Embryonic facial prominence (tissue), 1 donor: ENCODE data around the gene PHLPP1.

ENCODE experiments used
- DNase-seq: peaks from one replicate; pipeline ENCODE4 v3.0.0-alpha.2; 2016; ENCODE audit errors: extremely low spot score

The PHLPP1 gene

GRCh38 chr18:62772860-62773584 is 57.7 kb downstream of the PHLPP1 start:
- no peak for DNase-seq

DNA sequence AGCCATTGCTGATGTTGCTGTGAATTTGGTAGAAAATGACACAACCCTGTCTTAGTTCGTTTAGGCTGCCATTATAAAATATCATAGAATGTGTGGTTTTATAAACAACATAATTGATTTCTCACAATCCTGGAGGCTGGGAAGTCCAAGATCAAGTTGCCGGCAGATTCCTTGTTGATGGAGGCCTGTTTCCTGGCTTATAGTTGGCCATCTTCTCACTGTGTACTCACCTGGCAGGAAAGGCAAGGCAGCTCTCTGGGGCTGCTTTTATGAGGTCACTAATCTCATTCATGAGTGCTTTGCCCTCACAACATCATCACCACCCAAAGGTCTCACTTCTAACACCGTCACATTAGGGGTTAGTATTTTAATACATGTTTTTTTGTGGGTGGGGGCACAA is 58.4 kb downstream of the PHLPP1 start:
- no peak for DNase-seq

- DNase-seq = no peak
These were observed 60.8 kb downstream of the PHLPP1 start for GRCh38 chr18:62776024-62776570.

DNA sequence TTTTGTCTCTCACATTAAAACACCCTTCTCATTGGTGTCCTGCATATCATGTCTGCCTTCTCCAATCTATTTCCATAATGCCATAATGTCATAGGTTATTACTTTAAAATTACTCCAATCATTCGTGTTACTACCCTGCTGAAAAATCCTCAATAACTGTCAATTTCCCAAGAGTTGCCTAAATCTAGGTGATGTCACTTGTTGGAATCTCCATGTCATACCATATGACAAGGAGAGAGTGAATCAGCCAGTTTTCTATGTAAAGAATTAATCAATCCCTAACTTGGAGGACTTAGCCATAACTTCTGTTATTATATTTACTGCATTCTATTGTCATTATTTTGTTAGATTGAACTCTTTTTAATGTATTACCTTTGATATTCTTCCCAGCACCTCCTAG is 62.5 kb downstream of the PHLPP1 start:
- no peak for DNase-seq

DNA sequence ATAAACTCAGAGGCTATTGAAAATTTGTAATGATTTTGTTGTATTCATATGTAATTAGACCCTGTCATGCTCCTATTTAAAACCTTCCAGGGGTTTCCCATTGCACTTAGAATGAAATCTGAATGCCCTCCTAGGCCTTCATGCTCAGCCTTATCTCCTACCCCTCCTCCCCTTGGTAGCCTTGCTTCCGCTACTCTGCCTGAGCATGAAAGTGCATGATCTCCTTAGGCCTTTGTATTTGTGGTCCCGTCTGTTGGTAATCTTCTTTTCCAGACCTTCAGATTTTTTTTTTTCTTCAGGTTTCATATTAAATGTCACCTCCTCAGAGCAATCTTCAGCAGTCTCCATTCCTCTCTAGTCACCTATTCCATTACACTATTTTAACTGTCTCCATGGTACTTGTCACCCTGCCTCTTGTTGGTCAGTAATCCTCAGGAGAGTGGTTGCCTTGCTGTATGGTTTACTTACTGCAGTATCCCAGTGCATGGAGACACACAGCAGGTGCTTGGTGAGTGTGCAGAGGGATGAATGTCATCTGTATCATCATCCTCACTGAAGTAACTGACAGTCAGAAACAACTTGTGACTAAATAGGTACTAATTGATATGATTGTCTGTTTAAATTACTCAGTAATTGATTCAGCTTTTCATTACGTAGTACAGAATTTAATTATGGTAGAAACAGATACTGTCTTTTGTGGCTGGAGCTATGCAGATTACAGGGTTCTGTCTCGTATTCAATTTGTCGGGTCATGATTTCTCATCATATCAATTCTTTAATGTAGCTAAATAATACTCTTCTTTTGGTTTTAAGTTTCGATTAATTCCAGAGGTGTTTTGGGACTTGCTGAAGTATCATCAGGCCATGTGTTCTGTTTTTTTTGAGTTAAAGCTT is 63.9 kb downstream of the PHLPP1 start:
- no peak for DNase-seq

- no peak for DNase-seq
These were observed 65.9 kb downstream of the PHLPP1 start for GRCh38 chr18:62781262-62781661.

DNA sequence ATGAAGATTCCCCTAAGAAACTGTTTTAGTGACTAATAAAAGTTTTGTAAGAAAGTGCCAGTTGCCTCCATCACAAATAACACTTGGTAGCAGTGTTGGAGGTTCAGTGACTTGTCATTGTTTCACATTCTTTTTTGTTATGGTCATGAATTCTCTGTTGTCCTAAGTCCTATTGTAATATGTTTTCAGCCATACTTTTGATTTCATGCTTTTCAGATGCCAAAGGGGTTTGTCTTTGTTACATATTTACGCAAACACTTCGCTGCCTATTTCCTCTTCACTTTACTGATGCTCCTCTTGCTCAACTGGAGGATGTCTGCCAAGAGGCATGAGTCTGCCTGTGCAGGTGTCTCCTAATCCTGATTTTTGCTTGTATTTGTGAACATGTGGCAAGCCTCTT is 66.6 kb downstream of the PHLPP1 start:
- DNase-seq = no peak

DNA sequence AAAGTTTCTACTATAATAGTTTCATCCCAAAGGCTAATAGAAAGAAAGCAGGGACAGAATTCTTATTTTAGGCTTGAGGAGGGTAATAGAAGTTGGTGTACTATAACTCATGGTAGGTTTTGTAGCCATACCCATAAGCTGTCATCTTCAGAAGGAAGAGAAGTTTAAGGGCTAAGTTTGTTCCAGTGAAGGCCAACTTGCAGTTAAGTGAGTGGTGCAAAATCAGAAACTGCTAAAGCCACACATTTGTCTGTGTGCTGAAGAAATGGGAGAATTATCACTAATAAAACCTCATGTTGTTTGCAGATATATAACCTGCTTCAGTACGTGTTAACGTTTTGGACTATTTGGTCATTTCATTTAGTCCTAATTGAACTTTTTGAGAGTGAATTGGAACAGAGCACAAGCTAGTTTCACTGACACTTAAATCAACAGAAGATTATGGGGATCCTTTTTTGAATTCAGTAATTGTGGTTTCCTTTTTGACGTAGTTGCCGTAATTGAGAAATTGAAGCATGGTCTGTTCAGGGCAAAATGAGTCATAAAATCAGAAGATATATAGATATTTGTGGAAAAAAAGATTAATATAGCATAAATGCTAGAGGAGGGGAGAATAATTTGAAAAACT is 69.1 kb downstream of the PHLPP1 start:
- DNase-seq = no peak

- DNase-seq = no peak
These were observed 69.6 kb downstream of the PHLPP1 start for GRCh38 chr18:62784966-62785413.

- DNase-seq = no peak
These were observed 71.3 kb downstream of the PHLPP1 start for GRCh38 chr18:62786689-62787088.

GRCh38 chr18:62788111-62788510 is 72.8 kb downstream of the PHLPP1 start:
- DNase-seq = no peak

- DNase-seq = no peak
These were observed 73.5 kb downstream of the PHLPP1 start for GRCh38 chr18:62788876-62789275.

DNA sequence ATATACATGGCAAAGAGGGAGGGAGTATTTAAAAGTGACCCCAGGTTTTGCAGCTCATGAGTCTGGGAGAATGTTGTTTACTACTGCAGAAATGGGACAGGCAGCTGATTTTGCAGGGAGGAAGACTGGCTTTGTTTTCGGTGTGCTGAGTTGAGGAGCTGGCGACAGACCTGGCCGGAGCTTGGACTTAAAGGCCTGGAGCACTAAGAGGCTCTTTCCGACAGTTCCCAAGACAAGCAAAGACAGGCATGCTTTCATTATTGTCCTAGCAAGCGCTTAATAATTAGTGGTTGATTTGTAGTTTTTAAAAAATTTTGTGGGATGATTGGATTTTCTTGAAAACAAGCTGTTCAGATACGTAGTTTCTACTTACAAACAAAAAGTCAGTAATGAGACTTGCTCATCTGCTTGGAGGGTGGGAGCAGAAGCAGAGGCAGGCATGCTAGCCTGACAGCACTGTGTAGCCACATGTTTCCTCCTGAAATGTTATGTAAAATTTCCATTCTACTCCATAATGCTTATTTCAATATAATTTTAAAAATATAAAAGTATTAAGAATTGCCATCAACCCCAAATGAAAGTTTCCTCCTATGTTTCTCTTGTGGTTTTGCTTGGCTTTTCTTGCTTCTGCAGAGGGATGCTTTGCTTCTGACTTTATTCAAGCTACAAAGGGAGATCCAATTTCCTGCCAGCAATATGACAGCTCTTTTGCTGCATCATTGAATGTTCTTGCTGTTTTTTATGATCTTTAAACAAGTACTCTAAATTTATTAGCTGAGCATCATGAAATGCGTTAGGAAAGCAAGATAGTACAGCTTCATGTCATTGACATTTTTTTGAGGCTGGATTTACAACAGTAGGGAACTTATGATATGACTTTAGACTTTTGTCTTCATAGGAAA is 75.8 kb downstream of the PHLPP1 start:
- DNase-seq = no peak

GRCh38 chr18:62792016-62792415 is 76.7 kb downstream of the PHLPP1 start:
- DNase-seq = no peak

- DNase-seq = no peak
These were observed 80.5 kb downstream of the PHLPP1 start for GRCh38 chr18:62795813-62796212.

DNA sequence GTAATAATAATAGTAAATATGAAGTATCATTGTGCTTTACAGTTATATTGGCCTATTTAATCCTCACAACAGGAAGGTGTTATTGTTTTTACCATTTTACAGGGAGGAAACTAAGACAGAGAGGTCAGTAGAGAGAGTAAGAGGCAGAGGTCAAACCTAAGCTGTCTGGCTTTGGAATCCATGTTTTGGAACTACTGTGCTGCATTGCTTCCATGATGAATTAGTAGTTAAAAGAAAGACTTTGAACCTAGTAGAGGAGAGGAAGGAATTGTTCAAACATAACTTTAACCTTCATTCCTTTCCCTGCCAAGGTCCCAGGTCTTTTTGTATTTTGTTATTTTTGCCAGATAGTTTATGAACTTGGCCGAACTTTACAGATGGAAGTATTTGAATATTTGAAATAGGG is 80.9 kb downstream of the PHLPP1 start:
- DNase-seq = no peak

DNA sequence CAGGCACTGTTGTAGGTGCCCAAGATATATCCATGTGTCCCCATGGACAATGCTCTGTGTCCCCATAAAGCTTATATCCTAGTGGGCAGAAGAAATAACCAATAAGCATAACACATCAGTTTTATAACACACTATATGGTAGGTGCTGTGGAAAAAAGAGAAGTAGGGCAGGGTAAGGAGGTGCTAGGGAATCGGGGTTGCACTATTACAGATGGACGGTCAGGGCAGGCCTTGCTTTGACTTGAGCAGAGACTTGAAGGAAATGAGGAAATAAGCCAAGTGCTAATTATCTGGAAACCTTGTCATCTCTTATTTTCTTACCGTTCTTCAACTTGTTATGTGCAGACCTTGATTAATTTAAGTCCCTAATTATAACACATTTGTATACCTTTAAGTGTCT is 82.0 kb downstream of the PHLPP1 start:
- no peak for DNase-seq

DNA sequence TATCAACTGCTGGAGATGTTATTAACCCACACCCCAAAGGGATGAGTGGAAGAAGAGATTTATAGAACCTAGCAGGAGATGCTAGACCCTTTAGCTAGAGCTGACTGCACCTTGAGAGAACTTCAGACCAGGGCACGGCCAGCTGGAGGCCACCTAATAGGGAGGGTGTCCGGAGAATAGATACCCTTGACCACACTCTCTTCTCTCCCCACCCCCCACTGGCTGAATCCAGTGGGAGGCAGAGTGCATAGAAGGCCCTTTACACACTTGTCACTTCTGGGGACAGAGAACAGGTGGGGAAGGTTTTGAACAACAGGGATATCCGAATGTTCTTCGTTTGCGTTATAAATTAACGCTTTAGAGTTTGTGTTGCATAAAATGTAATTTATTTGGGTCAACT is 84.6 kb downstream of the PHLPP1 start:
- DNase-seq = no peak

- DNase-seq = no peak
These were observed 87.2 kb downstream of the PHLPP1 start for GRCh38 chr18:62802523-62802922.

DNA sequence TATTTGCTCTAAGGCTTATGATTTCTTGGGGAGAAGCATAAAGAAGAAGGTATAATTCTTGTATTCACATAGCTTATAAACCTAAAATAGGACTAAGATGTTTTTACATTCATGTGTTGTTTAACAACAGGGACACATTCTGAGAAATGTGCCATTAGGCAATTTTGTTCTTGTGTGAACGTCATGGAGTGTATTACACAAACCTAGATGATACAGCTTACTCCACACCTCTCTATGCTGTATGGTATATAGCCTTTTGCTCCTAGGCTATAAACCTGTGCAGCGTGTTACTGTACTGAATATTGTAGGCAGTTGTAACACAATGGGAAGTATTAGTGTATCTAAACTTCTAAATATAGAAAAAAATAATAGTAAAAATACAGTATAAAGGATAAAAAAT is 92.1 kb downstream of the PHLPP1 start:
- DNase-seq = no peak

- no peak for DNase-seq
These were observed 92.8 kb downstream of the PHLPP1 start for GRCh38 chr18:62808123-62808522.
